ENCODE measurements around the gene GSG1L.
"Not testable (repeated sequence)": the region's sequence is repeated elsewhere in the genome, so short reads cannot be mapped to it uniquely, and the experiment has no call there.

Gene GSG1L

GRCh38 chr16:28011971-28012445, 51.5 kb downstream of the GSG1L start:
- DNase-seq = peak; percentile 81

- no peak for DNase-seq
These were observed 52.3 kb downstream of the GSG1L start for GRCh38 chr16:28011223-28011622.

- DNase-seq = no peak
These were observed 52.8 kb downstream of the GSG1L start for GRCh38 chr16:28010671-28011070.

- no peak for DNase-seq
These were observed 53.7 kb downstream of the GSG1L start for GRCh38 chr16:28009586-28010373.

- no peak for DNase-seq
These were observed 59.6 kb downstream of the GSG1L start for GRCh38 chr16:28003923-28004322.

- DNase-seq = no peak
These were observed 60.3 kb downstream of the GSG1L start for GRCh38 chr16:28003021-28003865.

GRCh38 chr16:28001642-28002041, 61.9 kb downstream of the GSG1L start:
- DNase-seq = no peak

- no peak for DNase-seq
These were observed 62.3 kb downstream of the GSG1L start for GRCh38 chr16:28001184-28001583.

GRCh38 chr16:28000314-28001169, 63.0 kb downstream of the GSG1L start:
- no peak for DNase-seq

GRCh38 chr16:27999687-28000086, 63.8 kb downstream of the GSG1L start:
- no peak for DNase-seq

GRCh38 chr16:27995378-27995777, 68.1 kb downstream of the GSG1L start:
- no peak for DNase-seq

- DNase-seq = no peak
These were observed 68.8 kb downstream of the GSG1L start for GRCh38 chr16:27994686-27995085.

- DNase-seq = no peak
These were observed 69.9 kb downstream of the GSG1L start for GRCh38 chr16:27993587-27993986.

GRCh38 chr16:27991876-27992275, 71.6 kb downstream of the GSG1L start:
- no peak for DNase-seq

GRCh38 chr16:27985981-27986380, 77.5 kb downstream of the GSG1L start:
- no peak for DNase-seq

GRCh38 chr16:27984121-27984520, 79.4 kb downstream of the GSG1L start:
- DNase-seq = no peak

- DNase-seq = no peak
These were observed 80.3 kb downstream of the GSG1L start for GRCh38 chr16:27983244-27983643.

- no peak for DNase-seq
These were observed 81.3 kb downstream of the GSG1L start for GRCh38 chr16:27982184-27982583.

- no peak for DNase-seq
These were observed 82.4 kb downstream of the GSG1L start for GRCh38 chr16:27980919-27981700.

- DNase-seq = peak; percentile 49
These were observed 83.3 kb downstream of the GSG1L start for GRCh38 chr16:27980076-27980775.

GRCh38 chr16:27979668-27980067, 83.8 kb downstream of the GSG1L start:
- DNase-seq = not testable (repeated sequence)
